IPS-20b (cell line): ENCODE data around the gene MFGE8.

ENCODE experiments used
- H3K27ac ChIP-seq: one replicate; pipeline ENCODE4 v1.5.1; 2013; ENCODE audit warnings: low read length
- H3K27me3 ChIP-seq: 2 replicates; pipeline ENCODE4 v1.6.1; 2013; ENCODE audit warnings: mild to moderate bottlenecking, low read length, inconsistent platforms; ENCODE audit not compliant: insufficient read depth
- H3K36me3 ChIP-seq: 2 replicates; pipeline ENCODE4 v1.6.1; 2013; ENCODE audit warnings: low read depth, mild to moderate bottlenecking, inconsistent platforms, low read length, moderate library complexity; ENCODE audit not compliant: insufficient read depth
- H3K4me1 ChIP-seq: 2 replicates; pipeline ENCODE4 v1.6.1; 2013; ENCODE audit warnings: mild to moderate bottlenecking, control low read depth, inconsistent platforms, low read length, moderate library complexity; ENCODE audit not compliant: insufficient read depth
- H3K4me3 ChIP-seq: 2 replicates; pipeline ENCODE4 v1.5.1; 2013; ENCODE audit warnings: mild to moderate bottlenecking, low read length, inconsistent platforms
- H3K9ac ChIP-seq: 2 replicates; pipeline ENCODE4 v1.6.1; 2013; ENCODE audit warnings: low read depth, mild to moderate bottlenecking, inconsistent platforms, low read length, moderate library complexity
- H3K9me3 ChIP-seq: 2 replicates; pipeline ENCODE4 v1.6.1; 2013; ENCODE audit warnings: mild to moderate bottlenecking, low read depth, low read length, inconsistent platforms; ENCODE audit not compliant: insufficient read depth

The MFGE8 gene

DNA sequence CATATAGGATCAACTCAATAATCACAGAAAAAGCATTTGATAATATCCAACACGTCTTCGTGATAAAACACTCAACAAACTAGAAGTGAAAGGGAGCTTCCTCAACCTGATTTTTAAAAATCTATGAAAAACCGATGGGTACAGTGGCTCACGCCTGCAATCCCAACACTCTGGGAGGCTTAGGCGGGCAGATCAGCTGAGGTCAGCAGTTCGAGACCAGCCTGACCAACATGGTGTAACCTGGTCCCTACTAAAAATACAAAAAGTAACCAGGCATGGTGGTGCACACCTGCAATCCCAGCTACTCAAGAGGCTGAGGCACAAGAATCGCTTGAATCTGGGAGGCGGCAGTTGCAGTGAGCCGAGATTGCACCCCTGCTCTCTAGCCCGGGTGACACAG lies 2.2 kb upstream of the MFGE8 start:
- Histone ChIP-seq H3K4me1 (peaks cover 8% of the 10 kb centered on the region; the same call in 1 of the 2 replicates), H3K9ac (no peak overlapping the region), H3K9me3 (no peaks in the 10 kb centered on the region), H3K27me3 (no peaks in the 10 kb centered on the region), H3K4me3 (no peak overlapping the region), H3K36me3 (peaks cover 17% of the 10 kb centered on the region; the same call in 1 of the 2 replicates), H3K27ac (no peak overlapping the region)

GRCh38 chr15:88913850-88914169 lies 631 bp upstream of the MFGE8 start:
- H3K36me3 ChIP-seq: peaks cover 32% of the 10 kb centered on the region
- H3K27ac ChIP-seq: peak overlapping the region; percentile 68
- peaks cover 17% of the 10 kb centered on the region; the same call in 1 of the 2 replicates for H3K4me1 ChIP-seq
- no peaks in the 10 kb centered on the region for H3K9me3 ChIP-seq
- H3K9ac ChIP-seq: peak overlapping the region; percentile 97
- H3K4me3 ChIP-seq: peak overlapping the region; percentile 98
- no peaks in the 10 kb centered on the region for H3K27me3 ChIP-seq

DNA sequence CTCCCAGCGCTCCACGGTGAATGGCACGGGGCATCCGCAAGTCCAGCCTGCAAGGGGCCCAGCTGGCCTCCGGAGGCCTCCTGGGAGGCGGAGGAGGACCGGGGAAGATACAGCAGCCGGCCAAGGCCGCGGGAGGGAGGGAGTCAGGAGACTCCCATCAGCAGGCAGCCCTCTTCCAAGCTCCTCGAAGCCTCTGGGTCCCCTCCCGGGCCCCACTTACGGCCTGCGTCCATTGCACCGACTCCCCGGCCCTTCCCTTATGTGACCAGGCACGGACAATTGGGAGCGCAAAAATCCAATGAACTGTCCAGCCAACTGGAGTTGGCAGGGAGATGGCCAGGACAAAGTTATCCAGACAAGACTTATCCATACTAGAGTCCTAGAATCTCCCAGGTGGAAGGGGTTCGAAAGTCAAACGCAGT lies 668 bp downstream of the MFGE8 start:
- peak overlapping the region; percentile 97 for H3K9ac ChIP-seq
- H3K4me1 ChIP-seq: peaks cover 17% of the 10 kb centered on the region; the same call in 1 of the 2 replicates

GRCh38 chr15:88911766-88912118 lies 1.4 kb downstream of the MFGE8 start:
- H3K4me1 ChIP-seq: peaks cover 17% of the 10 kb centered on the region; the same call in 1 of the 2 replicates
- H3K9ac ChIP-seq: peak overlapping the region; percentile 97; the same call in 1 of the 2 replicates
- peak overlapping the region; percentile 98 for H3K4me3 ChIP-seq
- H3K27ac ChIP-seq: peak overlapping the region; percentile 79
- no peaks in the 10 kb centered on the region for H3K9me3 ChIP-seq
- H3K27me3 ChIP-seq: no peaks in the 10 kb centered on the region
- peaks cover 53% of the 10 kb centered on the region for H3K36me3 ChIP-seq

More for the DNA sequence above, 668 bp downstream of the MFGE8 start:
- H3K4me3 ChIP-seq: peak overlapping the region; percentile 98
- no peaks in the 10 kb centered on the region for H3K27me3 ChIP-seq
- peak overlapping the region; percentile 79 for H3K27ac ChIP-seq
- H3K36me3 ChIP-seq: peaks cover 45% of the 10 kb centered on the region
- H3K9me3 ChIP-seq: no peaks in the 10 kb centered on the region

- peaks cover 17% of the 10 kb centered on the region; the same call in 1 of the 2 replicates for H3K4me1 ChIP-seq
- no peak overlapping the region for H3K27ac ChIP-seq
- peak overlapping the region; percentile 98; the same call in 1 of the 2 replicates for H3K4me3 ChIP-seq
- H3K9me3 ChIP-seq: no peaks in the 10 kb centered on the region
- no peak overlapping the region; the same call in 1 of the 2 replicates for H3K9ac ChIP-seq
- peaks cover 68% of the 10 kb centered on the region for H3K36me3 ChIP-seq
- no peaks in the 10 kb centered on the region for H3K27me3 ChIP-seq
Measured at GRCh38 chr15:88909956-88910831, 3.0 kb downstream of the MFGE8 start.

DNA sequence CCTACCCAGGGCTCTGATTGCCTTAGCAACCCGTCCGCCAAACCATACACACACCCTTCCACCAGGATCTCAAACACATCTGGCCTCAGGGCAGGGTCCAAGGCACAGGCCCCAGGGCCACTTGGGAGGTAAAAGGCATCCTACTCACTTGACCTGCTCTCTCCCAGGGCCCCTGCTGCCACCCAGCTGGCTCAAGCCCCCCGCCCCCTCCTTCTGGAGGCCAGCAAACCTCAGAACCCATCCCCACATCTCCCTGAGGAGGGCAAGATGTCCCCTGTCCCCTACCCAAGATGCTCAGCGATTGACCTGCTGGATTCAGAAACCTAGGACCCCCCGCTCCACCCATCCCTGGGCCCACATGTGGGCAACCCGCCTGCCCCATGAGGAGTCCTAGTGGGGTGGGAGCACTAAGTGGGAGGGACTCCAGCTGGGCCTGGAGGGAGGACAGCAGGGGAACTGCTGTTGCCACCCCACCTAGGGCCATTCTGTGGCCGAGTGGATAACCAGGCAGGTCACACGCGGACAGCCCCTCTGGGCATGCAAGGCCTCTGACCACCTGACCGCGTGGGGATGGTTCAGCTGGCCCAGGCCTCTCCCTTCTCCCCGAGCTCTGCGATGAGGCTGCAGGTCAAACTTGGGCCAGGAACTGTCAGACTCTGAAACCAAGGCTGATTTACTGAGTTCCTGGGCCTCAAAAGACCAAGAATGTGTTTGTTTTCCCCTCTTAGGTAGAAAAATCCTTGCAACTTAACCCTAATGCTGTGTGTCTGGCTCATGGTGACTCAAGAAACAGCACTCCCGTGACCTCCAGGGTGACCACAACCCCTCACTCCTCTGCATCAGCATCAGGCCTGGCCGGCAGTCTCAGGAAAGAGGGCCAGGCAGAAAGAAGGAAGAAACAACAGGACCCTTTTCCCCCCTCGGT lies 4.2 kb downstream of the MFGE8 start:
- peaks cover 17% of the 10 kb centered on the region; the same call in 1 of the 2 replicates for H3K4me1 ChIP-seq
- H3K9me3 ChIP-seq: no peaks in the 10 kb centered on the region
- H3K9ac ChIP-seq: no peak overlapping the region
- peaks cover 81% of the 10 kb centered on the region for H3K36me3 ChIP-seq
- peak overlapping the region; percentile 98; the same call in 1 of the 2 replicates for H3K4me3 ChIP-seq
- no peaks in the 10 kb centered on the region for H3K27me3 ChIP-seq
- no peak overlapping the region for H3K27ac ChIP-seq

GRCh38 chr15:88908123-88908522 lies 5.1 kb downstream of the MFGE8 start:
- Histone ChIP-seq H3K9ac (no peak overlapping the region), H3K4me1 (peaks cover 17% of the 10 kb centered on the region; the same call in 1 of the 2 replicates), H3K27me3 (no peaks in the 10 kb centered on the region), H3K27ac (no peak overlapping the region), H3K9me3 (no peaks in the 10 kb centered on the region), H3K36me3 (peaks cover 89% of the 10 kb centered on the region), H3K4me3 (no peak overlapping the region)

- peaks cover 17% of the 10 kb centered on the region; the same call in 1 of the 2 replicates for H3K4me1 ChIP-seq
- H3K9ac ChIP-seq: no peak overlapping the region
- no peaks in the 10 kb centered on the region for H3K9me3 ChIP-seq
- peaks cover 98% of the 10 kb centered on the region for H3K36me3 ChIP-seq
- H3K27me3 ChIP-seq: no peaks in the 10 kb centered on the region
- no peak overlapping the region for H3K4me3 ChIP-seq
- H3K27ac ChIP-seq: no peak overlapping the region
Measured at GRCh38 chr15:88907111-88907510, 6.1 kb downstream of the MFGE8 start.

GRCh38 chr15:88906551-88906950 lies 6.6 kb downstream of the MFGE8 start:
- H3K27me3 ChIP-seq: no peaks in the 10 kb centered on the region
- no peak overlapping the region for H3K27ac ChIP-seq
- peaks cover 100% of the 10 kb centered on the region for H3K36me3 ChIP-seq
- no peaks in the 10 kb centered on the region for H3K9me3 ChIP-seq
- H3K4me1 ChIP-seq: peaks cover 17% of the 10 kb centered on the region; the same call in 1 of the 2 replicates
- no peak overlapping the region for H3K4me3 ChIP-seq
- H3K9ac ChIP-seq: no peak overlapping the region

DNA sequence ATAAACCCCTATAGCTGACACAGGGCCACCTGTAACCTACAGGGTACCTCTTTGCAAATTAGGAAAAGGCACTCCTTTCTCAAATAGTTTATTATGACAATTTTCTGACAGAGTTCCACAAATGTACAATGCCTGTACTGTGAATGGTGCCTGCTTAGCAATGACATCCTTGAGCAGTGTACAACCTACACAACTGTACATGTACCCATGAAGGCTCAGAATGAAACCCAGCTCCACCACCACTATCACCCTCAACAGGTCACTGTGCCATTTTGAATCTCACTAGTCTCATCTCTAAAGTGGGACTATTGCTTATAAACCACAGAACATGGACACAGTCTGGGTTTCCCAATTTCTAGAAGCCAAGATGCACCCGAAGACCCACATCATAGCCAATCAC lies 7.0 kb downstream of the MFGE8 start:
- Histone ChIP-seq H3K4me1 (peaks cover 16% of the 10 kb centered on the region; the same call in 1 of the 2 replicates), H3K9me3 (no peaks in the 10 kb centered on the region), H3K27ac (no peak overlapping the region), H3K36me3 (peaks cover 100% of the 10 kb centered on the region), H3K9ac (no peak overlapping the region), H3K27me3 (no peaks in the 10 kb centered on the region), H3K4me3 (no peak overlapping the region)

DNA sequence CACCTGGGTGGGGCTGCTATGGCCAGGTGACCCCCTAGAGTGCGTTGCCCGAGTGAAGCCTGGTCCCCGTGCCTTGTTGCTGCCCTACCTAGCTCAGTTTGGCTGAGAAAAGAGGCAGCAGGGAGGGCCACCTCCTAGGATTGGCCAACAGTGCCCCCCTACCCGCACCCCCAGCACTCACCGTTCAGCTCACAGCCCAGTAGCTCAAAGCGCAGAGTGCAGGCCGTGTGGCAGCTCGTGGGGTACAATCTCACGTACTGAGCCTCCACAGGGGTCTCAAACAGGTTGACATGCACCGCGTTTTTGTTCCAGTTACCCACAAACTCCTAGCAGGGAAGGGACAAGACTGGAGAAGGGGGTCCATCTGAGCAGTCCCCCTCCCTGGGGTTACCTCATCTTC lies 7.6 kb downstream of the MFGE8 start:
- no peak overlapping the region for H3K9ac ChIP-seq
- peaks cover 11% of the 10 kb centered on the region; the same call in 1 of the 2 replicates for H3K4me1 ChIP-seq
- no peaks in the 10 kb centered on the region for H3K27me3 ChIP-seq
- H3K9me3 ChIP-seq: no peaks in the 10 kb centered on the region
- peaks cover 100% of the 10 kb centered on the region for H3K36me3 ChIP-seq
- H3K4me3 ChIP-seq: no peak overlapping the region
- H3K27ac ChIP-seq: no peak overlapping the region
